ENCODE results near the gene ZNF507. TPM values are rescaled to one million over a fixed set of nuclear protein-coding genes. Genes with fewer than 3 reads are reported as not detected.

Gene ZNF507
- total and polyA plus RNA-seq, 8 donors: 14.0 to 31.4 (median 27.9) TPM

GRCh38 chr19:32330213-32330857, 15.1 kb upstream of the ZNF507 start:
- intact Hi-C loops (cut with DNase I): no loop called here
- H3K27ac ChIP-seq: no peak overlapping the region
- no peaks in the 10 kb centered on the region for H3K4me1 ChIP-seq
- no peak for TF ChIP-seq CTCF (IDR thresholded peaks at IDR 0.05)
- DNase-seq: no peak
- no peaks in the 10 kb centered on the region for H3K36me3 ChIP-seq
- ATAC-seq: no peak
- H3K4me3 ChIP-seq: no peak overlapping the region
- peaks cover 4 to 100% of the 10 kb centered on the region in 2 donors for H3K27me3 ChIP-seq
- H3K9me3 ChIP-seq: no peaks in the 10 kb centered on the region

GRCh38 chr19:32333227-32333626, 12.2 kb upstream of the ZNF507 start:
- Histone ChIP-seq H3K27ac (no peak overlapping the region), H3K27me3 (peaks cover 4 to 98% of the 10 kb centered on the region in 2 donors), H3K9me3 (no peaks in the 10 kb centered on the region), H3K4me3 (no peak overlapping the region), H3K4me1 (no peaks in the 10 kb centered on the region), H3K36me3 (no peaks in the 10 kb centered on the region)
- DNase-seq (no peak), ATAC-seq (no peak)
- no peak for TF ChIP-seq CTCF (IDR thresholded peaks at IDR 0.05)
- intact Hi-C loops (cut with DNase I): no loop called here

- intact Hi-C loops (cut with DNase I): no loop called here
- DNase-seq: peak in 1 of 4 donors; percentile 50
These were observed 8.9 kb upstream of the ZNF507 start for GRCh38 chr19:32336259-32337083.

GRCh38 chr19:32337084-32337808, 8.2 kb upstream of the ZNF507 start:
- intact Hi-C loops (cut with DNase I): no loop called here
- H3K27ac ChIP-seq: no peak overlapping the region
- no peaks in the 10 kb centered on the region for H3K9me3 ChIP-seq
- H3K27me3 ChIP-seq: peaks cover 8 to 97% of the 10 kb centered on the region in 2 donors
- ATAC-seq (no peak), DNase-seq (no peak)
- H3K4me1 ChIP-seq: no peaks in the 10 kb centered on the region
- H3K36me3 ChIP-seq: no peaks in the 10 kb centered on the region
- TF ChIP-seq CTCF (IDR thresholded peaks at IDR 0.05): no peak
- no peak overlapping the region for H3K4me3 ChIP-seq

More at GRCh38 chr19:32336259-32337083, 8.9 kb upstream of the ZNF507 start:
- Histone ChIP-seq H3K27me3 (peaks cover 8 to 98% of the 10 kb centered on the region in 2 donors), H3K27ac (no peak overlapping the region), H3K9me3 (no peaks in the 10 kb centered on the region), H3K36me3 (no peaks in the 10 kb centered on the region), H3K4me3 (no peak overlapping the region), H3K4me1 (no peaks in the 10 kb centered on the region)
- no peak for TF ChIP-seq CTCF (IDR thresholded peaks at IDR 0.05)
- peak; percentile 39 for ATAC-seq

GRCh38 chr19:32339423-32339822, 6.0 kb upstream of the ZNF507 start:
- Histone ChIP-seq H3K27ac (no peak overlapping the region), H3K9me3 (no peaks in the 10 kb centered on the region), H3K27me3 (peaks cover 5 to 97% of the 10 kb centered on the region in 2 donors), H3K36me3 (no peaks in the 10 kb centered on the region), H3K4me1 (no peaks in the 10 kb centered on the region), H3K4me3 (no peak overlapping the region)
- DNase-seq (no peak), ATAC-seq (no peak)
- intact Hi-C loops (cut with DNase I): no loop called here
- no peak for TF ChIP-seq CTCF (IDR thresholded peaks at IDR 0.05)

Measured in left lung (tissue), 10 donors.